Astrocyte of the cerebellum (primary cell): ENCODE results near the gene DMPK.

Experiments used
- DNase-seq: peaks from one replicate; pipeline ENCODE4 v3.0.0-alpha.2; 2011; ENCODE audit warnings: low read depth
- H3K4me3 ChIP-seq: 2 replicates; pipeline ENCODE4 v1.5.1; 2011; ENCODE audit warnings: mild to moderate bottlenecking, low read depth, low read length, moderate library complexity
- CTCF ChIP-seq: IDR thresholded peaks from 2 replicates; pipeline ENCODE4 v1.5.1; 2012; ENCODE audit warnings: low read length, low read depth, moderate library complexity, mild to moderate bottlenecking; ENCODE audit errors: missing control alignments
- in situ Hi-C: cut with HindIII; loops from 2 replicates; pipeline ENCODE4 v1.10.0; 2017; ENCODE audit warnings: low sequenced_read_pairs

The DMPK gene

GRCh38 chr19:45789035-45789786, 6.9 kb upstream of the DMPK start:
- no peak for TF ChIP-seq CTCF
- in situ Hi-C loops, result no loop called here
- DNase-seq, result no peak
- H3K4me3 ChIP-seq, result no peak overlapping the region

- TF ChIP-seq CTCF, result no peak
- in situ Hi-C loops, result no loop called here
- DNase-seq, result no peak
- no peak overlapping the region for H3K4me3 ChIP-seq
These were observed 4.2 kb upstream of the DMPK start for GRCh38 chr19:45786533-45786894.

- no peak for DNase-seq
These were observed 3.7 kb upstream of the DMPK start for GRCh38 chr19:45785781-45786532.

GRCh38 chr19:45785097-45785496, 2.8 kb upstream of the DMPK start:
- no peak for TF ChIP-seq CTCF
- in situ Hi-C loops, result no loop called here
- H3K4me3 ChIP-seq, result no peak overlapping the region
- DNase-seq, result no peak

More at GRCh38 chr19:45785781-45786532, 3.7 kb upstream of the DMPK start:
- in situ Hi-C loops, result no loop called here
- no peak overlapping the region for H3K4me3 ChIP-seq
- TF ChIP-seq CTCF, result no peak

- in situ Hi-C loops, result no loop called here
- H3K4me3 ChIP-seq, result no peak overlapping the region
- TF ChIP-seq CTCF, result no peak
- no peak for DNase-seq
These were observed 1.8 kb upstream of the DMPK start for GRCh38 chr19:45784096-45784495.

GRCh38 chr19:45782820-45783785, 813 bp upstream of the DMPK start:
- no peak overlapping the region for H3K4me3 ChIP-seq
- TF ChIP-seq CTCF, result no peak
- in situ Hi-C loops, result no loop called here

More at GRCh38 chr19:45782820-45783785, 813 bp upstream of the DMPK start:
- no peak for DNase-seq
